Ishikawa (cell line): ENCODE measurements around the gene PCCA.

Experiments
- CEBPB ChIP-seq: IDR thresholded peaks from 2 replicates; pipeline ENCODE4 v1.6.1; 2012
- CREB1 ChIP-seq: IDR thresholded peaks from 2 replicates; pipeline ENCODE4 v1.6.1; 2012; ENCODE audit warnings: low read depth
- EGR1 ChIP-seq: IDR thresholded peaks from 2 replicates; pipeline ENCODE4 v1.6.1; 2012
- EP300 ChIP-seq: IDR thresholded peaks from 2 replicates; pipeline ENCODE4 v1.6.1; 2012; ENCODE audit warnings: borderline replicate concordance
- FOXM1 ChIP-seq: IDR thresholded peaks from 2 replicates; pipeline ENCODE4 v1.6.1; 2012; ENCODE audit warnings: low read depth, borderline replicate concordance
- MAX ChIP-seq: IDR thresholded peaks from 2 replicates; pipeline ENCODE4 v1.6.1; 2012
- NFIC ChIP-seq: IDR thresholded peaks from 2 replicates; pipeline ENCODE4 v1.6.1; 2012
- RAD21 ChIP-seq: IDR thresholded peaks from 2 replicates; pipeline ENCODE4 v1.6.1; 2012; ENCODE audit warnings: low read depth
- REST ChIP-seq: IDR thresholded peaks from 2 replicates; pipeline ENCODE4 v1.6.1; 2012; ENCODE audit warnings: low read depth, mild to moderate bottlenecking
- TAF1 ChIP-seq: IDR thresholded peaks from 2 replicates; pipeline ENCODE4 v1.6.1; 2012; ENCODE audit warnings: low read depth, mild to moderate bottlenecking
- TCF12 ChIP-seq: IDR thresholded peaks from 2 replicates; pipeline ENCODE4 v1.6.1; 2012; ENCODE audit warnings: low read depth
- TEAD4 ChIP-seq: IDR thresholded peaks from 2 replicates; pipeline ENCODE4 v1.6.1; 2012
- YY1 ChIP-seq: IDR thresholded peaks from 2 replicates; pipeline ENCODE4 v1.6.1; 2012; ENCODE audit warnings: low read depth
- ZBTB7A ChIP-seq: IDR thresholded peaks from 2 replicates; pipeline ENCODE4 v1.6.1; 2012; ENCODE audit warnings: low read depth
- TF ChIP-seq, protein P1 (sequence below): IDR thresholded peaks from 2 replicates; pipeline ENCODE4 v1.6.1; 2012

PCCA gene

DNA sequence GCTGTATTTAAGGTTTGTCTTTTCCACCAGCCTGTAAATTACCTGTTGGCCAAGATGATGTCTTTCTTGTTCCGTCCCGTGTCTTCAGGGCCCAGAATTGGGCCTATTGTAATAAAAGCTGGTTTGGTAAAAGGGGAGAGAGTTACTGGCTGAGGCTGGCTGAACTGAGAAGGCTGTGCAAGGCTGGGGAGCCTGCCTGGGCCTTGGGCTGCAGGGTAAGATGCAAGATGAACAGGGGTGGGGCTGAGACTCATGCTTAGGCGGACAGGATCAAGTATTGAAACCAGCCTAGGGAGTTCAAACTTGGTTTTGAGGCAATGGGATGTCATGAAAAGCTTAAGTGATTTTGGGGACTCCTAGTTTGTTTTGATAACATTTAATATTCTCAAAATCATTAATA, 142.3 kb downstream of the PCCA start:
- no peak for TF ChIP-seq REST
- TF ChIP-seq MAX: no peak
- TF ChIP-seq ZBTB7A: no peak
- no peak for TF ChIP-seq EGR1
- no peak for TF ChIP-seq TCF12
- no peak for TF ChIP-seq TEAD4
- TF ChIP-seq, protein P1, sequence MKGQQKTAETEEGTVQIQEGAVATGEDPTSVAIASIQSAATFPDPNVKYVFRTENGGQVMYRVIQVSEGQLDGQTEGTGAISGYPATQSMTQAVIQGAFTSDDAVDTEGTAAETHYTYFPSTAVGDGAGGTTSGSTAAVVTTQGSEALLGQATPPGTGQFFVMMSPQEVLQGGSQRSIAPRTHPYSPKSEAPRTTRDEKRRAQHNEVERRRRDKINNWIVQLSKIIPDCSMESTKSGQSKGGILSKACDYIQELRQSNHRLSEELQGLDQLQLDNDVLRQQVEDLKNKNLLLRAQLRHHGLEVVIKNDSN: no peak
- TF ChIP-seq EP300: no peak
- TF ChIP-seq RAD21: no peak
- TF ChIP-seq CEBPB: no peak
- no peak for TF ChIP-seq YY1
- no peak for TF ChIP-seq CREB1
- TF ChIP-seq NFIC: no peak
- TF ChIP-seq TAF1: no peak

- no peak for TF ChIP-seq YY1
Measured at GRCh38 chr13:100234006-100234405, 145.1 kb downstream of the PCCA start.

DNA sequence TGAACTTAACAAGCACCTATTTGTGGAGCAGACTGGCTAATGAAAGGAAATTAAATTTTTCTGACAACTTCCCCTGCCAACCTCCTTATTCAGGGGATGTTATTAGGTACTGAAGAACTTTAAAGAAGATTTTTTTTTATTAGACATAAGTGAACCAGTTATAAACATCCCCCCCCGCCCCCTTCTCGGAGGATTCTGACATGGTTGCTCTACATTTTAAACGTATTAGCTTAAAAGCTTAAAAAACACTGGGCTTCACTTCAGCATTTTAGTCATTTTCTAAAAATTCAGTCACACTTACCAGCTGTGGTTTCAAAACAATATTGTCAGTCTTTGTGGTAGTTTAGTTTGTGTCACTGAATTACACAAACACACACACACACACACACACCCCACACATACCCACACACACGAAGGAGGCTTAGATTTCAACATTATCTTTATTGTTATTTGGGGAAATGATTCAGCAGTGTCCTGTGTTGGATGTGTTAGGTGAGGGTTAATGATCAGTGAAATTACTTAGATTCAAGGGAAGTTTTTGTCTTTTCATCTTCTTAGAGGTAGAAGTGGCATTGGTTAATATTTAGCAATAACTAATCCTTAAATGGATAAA, 145.7 kb downstream of the PCCA start:
- no peak for TF ChIP-seq TCF12
- TF ChIP-seq CEBPB: no peak
- no peak for TF ChIP-seq YY1
- no peak for TF ChIP-seq RAD21
- TF ChIP-seq EP300: no peak
- no peak for TF ChIP-seq TEAD4
- TF ChIP-seq, protein P1: no peak
- no peak for TF ChIP-seq REST
- no peak for TF ChIP-seq EGR1
- TF ChIP-seq FOXM1: no peak
- no peak for TF ChIP-seq ZBTB7A
- no peak for TF ChIP-seq NFIC
- TF ChIP-seq MAX: no peak
- TF ChIP-seq TAF1: no peak
- TF ChIP-seq CREB1: no peak

DNA sequence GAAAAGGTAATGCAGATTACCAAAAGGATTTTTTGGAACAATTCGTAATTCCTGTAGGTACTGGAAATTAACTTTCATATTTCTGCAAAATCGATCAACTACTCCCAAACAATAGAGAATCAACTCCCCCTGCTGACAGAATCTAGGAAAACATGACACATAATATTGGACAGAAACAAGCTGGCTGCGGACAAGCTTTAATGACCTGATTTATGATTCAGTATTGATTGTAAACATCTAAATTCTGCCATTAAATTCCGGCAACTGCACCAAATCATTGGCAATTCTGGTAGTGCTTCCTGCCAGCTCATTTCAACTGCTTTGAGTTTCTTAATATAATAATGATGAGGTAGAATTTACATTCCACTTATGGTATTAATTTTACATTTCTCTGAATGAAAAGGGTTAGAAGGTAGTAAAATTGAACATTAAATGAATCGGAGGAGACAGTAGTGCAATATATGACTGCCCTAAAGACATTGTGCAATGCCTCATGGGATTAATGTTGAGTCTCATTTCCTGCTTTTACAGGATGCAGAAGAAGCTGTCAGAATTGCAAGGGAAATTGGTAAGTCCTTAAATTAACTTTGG, 146.5 kb downstream of the PCCA start:
- TF ChIP-seq CEBPB (peak; percentile 61), RAD21 (peak; percentile 79), CREB1 (no peak)

DNA sequence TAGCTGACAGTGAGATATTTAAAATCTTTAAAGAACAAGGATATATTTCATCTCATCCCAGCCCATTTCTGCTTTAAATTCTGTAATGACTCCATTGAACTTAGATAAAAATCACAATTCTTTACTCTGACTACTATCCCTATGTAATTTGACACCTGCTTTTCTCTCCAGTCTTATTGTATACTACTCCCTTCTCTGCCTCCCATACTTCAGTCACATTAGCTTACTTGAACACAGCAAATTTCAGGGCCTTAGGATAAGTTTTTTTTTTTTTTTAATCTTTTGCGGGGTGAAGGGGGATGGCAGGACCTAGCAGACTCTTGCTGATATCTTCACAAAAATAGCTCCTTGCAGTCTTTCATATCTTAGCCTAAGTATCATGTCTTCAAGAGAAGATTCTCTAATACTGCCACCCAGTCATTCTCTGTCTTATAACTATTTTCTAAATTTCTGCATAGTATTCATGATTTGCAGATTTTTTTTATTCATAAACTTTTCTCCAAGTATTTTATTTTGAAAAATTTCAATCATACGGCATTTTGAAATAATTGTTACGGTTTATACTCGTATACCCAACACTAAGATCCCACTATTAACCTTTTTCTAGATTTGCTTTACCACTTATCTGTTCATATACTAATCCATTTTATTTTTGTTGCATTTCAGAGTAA, 151.4 kb downstream of the PCCA start:
- TF ChIP-seq, protein P1: no peak
- TF ChIP-seq NFIC (no peak), CREB1 (no peak), RAD21 (no peak), CEBPB (no peak), FOXM1 (no peak), EGR1 (no peak), ZBTB7A (no peak), REST (no peak), TAF1 (no peak), TCF12 (no peak), YY1 (no peak), MAX (no peak), EP300 (no peak), TEAD4 (no peak)
